ENCODE measurements around the gene DDX1.
"Not testable (repeated sequence)": the region's sequence is repeated elsewhere in the genome, so short reads cannot be mapped to it uniquely, and the experiment has no call there.

DDX1 gene

DNA sequence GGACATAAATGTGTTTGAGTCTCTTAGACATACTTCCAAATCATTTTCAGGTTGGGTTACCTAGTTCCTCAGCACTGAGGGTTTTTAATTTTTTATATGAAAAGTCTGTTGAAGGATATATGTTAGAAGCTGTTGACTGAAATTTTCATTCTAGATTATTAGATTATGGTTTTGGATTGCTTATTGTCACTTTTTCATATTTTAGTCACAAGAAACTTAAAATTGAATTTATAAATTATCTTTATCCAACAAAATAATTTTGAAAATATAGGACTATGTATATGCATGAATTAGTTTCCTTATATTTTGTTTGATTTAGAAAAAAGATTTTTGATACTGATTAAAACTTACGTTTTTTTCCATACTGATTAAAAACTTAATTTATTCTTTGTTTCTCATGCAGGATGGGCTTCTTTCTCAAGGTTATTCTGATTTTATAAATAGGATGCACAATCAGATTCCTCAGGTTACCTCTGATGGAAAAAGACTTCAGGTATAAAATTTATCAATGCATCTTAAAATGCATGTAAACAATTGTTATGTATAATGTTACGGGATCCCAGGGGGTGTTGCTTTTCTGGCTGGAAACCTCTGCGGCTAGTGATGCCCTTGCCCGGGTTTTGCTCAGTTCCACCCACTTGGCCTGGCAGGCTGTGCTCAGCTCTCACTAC is 26.2 kb downstream of the DDX1 start:
- no peak for DNase-seq

GRCh38 chr2:15618449-15618855 is 26.8 kb downstream of the DDX1 start:
- DNase-seq, result no peak

DNA sequence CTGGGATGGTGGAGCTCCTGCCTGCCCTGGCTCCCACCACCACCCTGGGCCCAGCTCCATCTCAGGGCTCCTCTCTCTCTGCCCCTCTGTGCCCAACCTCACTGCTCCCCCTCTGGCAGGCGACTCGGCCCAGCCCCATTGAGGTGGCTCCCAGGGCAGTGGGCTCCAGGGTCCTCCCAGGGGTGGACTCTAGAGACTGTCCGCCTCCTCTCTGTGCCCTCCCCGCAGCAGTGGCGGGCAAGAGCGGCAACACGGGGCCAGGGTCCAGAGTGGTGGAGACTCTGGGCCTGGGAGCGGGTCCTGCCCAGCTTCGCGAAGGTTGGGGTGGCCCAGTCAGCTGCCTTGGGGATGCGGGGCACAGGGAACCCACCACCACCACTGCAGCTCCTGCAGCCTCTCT is 27.4 kb downstream of the DDX1 start:
- no peak for DNase-seq

- DNase-seq, result no peak
These were observed 27.8 kb downstream of the DDX1 start for GRCh38 chr2:15619510-15619909.

DNA sequence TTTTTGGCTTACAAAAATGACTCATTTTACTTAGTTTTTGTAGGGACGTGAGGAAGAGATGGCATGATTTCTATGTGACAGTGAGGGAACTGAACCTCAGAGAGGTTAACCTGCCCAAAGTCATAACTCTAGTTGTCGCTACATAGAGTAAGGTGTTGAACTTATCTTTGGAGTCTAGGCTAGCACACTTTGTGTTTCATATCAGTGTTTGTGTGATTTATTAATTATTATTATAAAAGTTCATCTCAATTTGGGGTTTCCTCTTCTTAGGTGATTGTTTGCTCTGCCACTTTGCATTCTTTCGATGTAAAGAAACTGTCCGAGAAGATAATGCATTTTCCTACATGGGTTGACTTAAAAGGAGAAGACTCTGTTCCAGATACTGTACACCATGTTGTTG is 28.3 kb downstream of the DDX1 start:
- no peak for DNase-seq

DNA sequence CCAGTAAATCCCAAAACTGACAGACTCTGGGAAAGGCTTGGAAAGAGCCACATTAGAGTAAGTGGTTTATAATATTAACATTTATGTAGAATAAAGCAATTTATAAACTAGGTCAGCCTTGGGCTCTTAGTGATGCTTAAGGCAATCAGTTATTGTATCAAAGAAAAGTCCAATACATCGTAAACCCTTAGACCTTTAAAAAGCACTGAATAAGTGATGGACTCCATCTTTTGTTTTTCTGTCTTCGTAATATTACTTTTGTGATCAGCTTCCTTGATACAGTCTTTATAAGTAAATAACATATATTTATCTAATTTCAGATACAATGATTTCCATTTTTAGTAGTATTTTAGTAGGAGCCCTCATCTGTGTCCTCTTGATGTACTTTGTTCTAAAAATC is 28.7 kb downstream of the DDX1 start:
- no peak for DNase-seq

GRCh38 chr2:15620857-15621471 is 29.3 kb downstream of the DDX1 start:
- no peak for DNase-seq

GRCh38 chr2:15621472-15621870 is 29.8 kb downstream of the DDX1 start:
- not testable (repeated sequence) for DNase-seq

- DNase-seq, result no peak
These were observed 30.5 kb downstream of the DDX1 start for GRCh38 chr2:15622214-15622613.

- no peak for DNase-seq
These were observed 31.2 kb downstream of the DDX1 start for GRCh38 chr2:15622614-15623480.

DNA sequence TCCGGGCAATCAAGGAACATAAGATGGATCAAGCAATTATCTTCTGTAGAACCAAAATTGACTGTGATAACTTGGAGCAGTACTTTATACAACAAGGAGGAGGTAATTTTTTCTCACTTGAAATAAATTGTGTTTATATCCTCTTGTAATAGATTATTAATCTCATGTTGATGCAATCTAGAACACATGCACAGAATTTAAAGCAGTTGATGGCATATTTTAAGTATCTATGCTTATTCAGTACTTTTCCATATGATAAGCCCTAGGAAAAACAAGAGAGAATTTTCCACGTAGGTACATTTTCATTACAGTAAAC is 31.8 kb downstream of the DDX1 start:
- no peak for DNase-seq

DNA sequence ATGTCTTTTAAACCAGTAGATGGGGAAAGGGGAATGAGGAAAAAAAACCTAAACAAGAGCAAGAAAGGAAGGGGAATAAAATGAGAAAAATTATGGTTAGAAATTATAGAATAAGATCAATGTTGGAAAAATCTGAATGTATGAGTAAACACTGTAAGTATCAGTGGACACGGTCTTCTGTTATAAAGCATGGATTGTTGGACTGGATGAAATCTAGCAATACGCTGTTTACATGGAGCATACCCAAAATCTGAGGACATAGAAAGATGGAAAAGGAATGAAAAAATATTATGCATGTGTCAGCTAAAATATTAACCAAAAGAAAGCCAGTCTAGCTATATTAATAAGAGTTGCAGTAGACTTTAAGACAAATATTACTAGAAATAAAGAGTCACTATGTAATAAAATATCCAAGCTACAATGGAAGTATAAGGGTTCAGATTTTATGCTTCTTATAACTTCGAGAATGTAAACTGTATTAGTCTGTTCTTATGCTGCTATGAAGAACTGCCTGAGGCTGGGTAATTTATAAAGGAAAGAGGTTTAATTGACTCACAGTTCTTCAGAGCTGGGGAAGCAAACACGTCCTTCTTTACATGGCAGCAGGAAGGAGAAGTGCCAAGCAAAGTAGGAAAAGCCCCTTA is 32.4 kb downstream of the DDX1 start:
- no peak for DNase-seq

- DNase-seq, result no peak
These were observed 33.2 kb downstream of the DDX1 start for GRCh38 chr2:15624903-15625302.

GRCh38 chr2:15625344-15626036 is 33.8 kb downstream of the DDX1 start:
- DNase-seq, result no peak

GRCh38 chr2:15626126-15626525 is 34.5 kb downstream of the DDX1 start:
- DNase-seq, result no peak

GRCh38 chr2:15626967-15627366 is 35.3 kb downstream of the DDX1 start:
- DNase-seq, result no peak

DNA sequence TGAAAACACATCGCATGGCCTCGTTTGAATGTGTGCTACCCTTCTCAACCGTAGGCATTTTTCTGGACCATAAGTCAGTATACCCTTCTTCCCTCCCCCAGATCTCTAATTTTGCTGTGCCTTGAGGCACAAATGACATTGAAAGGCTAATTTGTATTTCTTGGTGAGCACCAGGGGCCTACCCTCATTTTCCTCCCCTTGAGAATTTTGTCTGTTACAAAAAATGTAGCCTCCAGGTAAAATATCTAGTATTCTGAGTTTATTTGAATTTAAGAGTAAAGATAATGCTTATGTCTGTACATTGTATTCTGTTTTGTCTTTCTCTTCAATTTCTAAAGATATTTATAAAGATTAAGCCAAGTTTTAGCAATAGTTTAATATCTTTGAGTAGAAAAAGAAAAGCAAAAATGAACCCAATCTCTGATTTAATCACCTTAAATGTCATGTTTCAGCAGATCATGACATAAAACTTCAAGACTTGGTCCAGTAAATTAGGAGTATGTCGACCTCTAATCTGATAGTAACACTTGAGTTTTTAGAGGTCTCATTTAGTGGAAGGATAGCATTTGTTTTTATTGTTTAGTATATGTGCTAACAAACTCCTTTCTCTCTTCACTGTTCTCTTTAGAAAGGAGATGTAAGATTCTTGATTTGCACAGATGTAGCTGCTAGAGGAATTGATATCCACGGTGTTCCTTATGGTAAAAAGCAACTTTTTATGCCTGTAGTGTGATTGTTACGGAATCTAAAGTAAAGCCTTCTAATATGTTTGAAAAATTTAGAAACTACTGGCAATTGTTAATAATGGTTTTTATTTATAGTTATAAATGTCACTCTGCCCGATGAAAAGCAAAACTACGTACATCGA is 36.4 kb downstream of the DDX1 start:
- no peak for DNase-seq

DNA sequence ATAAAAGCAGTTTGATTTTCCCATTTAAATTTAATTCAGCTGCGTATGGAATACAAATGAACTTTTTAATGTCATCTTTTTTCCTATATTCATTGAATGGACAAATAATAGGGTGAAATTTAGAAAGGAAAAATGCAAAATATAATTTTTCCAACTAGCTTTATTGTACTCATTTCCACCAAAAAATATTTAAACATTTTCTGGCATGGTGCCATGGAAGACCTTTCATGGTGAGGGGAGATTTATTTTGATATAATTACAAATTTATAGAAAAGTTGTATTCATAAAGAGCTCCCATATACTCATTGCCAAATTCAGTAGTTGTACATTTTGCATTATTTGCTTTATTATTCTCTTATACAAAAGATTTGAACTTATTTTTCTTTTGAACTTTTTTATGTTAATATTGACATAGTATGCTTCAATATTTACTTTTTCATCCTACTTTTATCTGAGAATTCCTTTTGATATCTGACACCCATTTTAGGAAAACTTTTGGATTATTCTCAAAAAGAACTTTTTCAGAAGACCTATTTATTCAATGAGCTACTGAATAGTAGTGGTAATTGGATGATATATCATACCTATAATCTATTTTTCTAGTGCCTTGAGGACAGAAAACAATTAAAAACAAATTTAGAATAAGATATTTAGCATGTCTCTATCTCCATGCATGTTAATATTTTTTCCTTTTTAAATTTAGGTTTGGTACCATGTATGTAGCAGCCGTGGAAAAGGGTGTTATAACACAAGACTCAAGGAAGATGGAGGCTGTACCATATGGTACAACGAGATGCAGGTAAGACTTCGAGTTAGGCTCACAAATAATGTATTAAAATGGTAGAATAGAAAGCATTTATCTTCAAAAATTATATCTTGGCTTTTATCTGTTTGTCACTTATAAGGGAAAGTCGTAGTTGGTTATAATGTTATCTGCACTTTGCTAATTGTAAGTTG is 37.5 kb downstream of the DDX1 start:
- no peak for DNase-seq

- DNase-seq, result no peak
These were observed 38.7 kb downstream of the DDX1 start for GRCh38 chr2:15630121-15630977.
